GF-D8 (cell line): Measurements from ENCODE around the gene PLEKHM3.
"Not testable (repeated sequence)": the region's sequence is repeated elsewhere in the genome, so short reads cannot be mapped to it uniquely, and the experiment has no call there.

ENCODE experiments used
- DNase-seq: peaks from one replicate; lab custom pipeline; 2025; lab: John Stamatoyannopoulos, UW

Gene PLEKHM3

GRCh38 chr2:207920321-207920720, 105.0 kb downstream of the PLEKHM3 start:
- no peak for DNase-seq

DNA sequence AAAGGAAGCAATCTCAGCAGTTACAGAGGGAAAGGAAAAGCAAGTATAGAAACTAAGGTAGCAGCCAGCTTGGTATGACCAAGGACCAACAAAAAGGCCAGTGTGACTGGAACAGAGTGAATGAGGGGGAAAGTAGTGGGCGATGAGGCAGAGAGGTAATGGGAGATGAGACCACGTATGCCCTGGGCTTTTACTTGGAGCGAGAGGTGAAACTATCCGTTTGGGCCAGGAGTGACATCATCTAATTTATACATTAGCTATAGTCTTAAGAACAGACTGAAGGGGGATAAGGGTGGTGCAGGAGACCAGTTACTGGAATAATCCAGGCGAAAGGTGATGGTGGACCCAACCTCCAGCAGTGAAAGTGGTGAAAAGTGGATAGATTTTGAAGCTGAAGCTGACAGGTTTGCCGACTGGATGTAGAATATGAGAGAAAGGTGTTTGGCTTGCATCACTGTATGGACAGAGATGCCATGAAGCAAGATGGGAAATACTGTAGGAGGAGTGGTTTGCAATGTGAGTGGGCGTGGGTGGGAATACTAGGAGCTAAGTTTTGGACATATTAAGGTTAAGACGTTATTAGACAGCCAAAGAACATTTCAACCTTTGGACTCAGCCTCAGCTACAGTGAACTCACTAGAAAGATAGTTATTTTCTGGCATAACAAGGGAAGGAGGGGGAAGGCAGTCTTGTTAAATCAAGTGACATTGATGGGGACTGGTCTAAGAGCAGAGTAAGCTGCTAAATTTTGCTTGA, 106.0 kb downstream of the PLEKHM3 start:
- no peak for DNase-seq

DNA sequence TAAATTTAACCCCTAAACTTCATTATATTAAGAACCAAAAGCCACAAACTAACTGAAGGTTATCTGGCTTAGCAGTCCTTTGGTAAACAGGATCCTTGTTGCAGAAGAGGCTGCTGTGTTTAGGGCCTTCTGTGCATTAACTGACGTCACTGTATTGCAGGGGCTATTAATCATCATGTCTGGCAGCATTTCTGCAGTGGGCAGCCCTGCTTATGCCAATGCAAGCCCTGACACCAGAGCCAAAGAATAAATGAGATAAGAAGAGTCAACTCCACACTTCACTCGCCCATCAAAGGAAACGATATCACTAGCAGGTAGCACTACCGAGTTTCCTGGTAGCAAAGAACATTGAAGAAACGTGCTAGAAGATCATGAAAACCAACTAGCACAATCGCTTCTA, 110.6 kb downstream of the PLEKHM3 start:
- DNase-seq = no peak

DNA sequence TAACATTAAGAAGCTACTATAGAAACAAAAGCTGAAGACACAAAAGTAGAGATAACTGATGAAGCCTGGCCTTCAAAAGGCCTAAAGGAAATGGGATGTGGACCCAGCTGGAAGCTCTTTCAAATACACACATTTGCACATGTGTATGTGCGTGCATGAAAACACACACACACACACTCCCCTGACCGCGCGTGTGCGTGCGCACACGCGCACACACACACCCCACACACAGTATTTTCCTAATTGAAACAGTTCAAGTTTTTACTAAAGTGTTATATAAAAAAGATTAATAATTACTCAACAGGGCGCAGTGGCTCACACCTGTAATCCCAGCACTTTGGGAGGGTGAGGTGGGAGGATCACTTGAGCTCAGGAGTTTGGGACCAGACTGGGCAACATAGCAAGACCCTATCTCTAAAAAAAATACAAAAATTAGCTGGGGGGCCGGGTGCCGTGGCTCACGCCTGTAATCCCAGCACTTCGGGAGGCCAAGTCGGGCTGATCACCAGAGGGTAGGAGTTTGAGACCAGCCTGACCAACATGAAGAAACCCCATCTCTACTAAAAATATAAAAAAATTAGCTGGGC, 111.5 kb downstream of the PLEKHM3 start:
- DNase-seq = no peak

DNA sequence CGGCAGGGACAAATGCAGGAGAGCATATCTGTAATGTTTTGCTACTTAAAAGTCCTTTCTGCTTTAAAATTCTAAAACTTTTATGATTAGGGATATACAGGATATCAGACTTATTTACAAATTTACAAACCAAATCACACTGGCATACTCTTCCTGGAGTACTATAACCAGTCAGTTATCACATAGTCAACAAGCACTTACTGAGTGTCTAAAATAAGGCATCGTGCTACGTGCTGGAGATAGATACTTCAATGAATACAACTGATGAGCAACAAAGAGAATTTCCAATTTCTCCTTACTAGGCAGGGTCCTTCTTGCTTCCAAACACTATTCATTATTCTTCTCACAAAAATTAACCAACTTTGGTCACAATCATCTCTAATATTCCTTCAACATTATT, 113.5 kb downstream of the PLEKHM3 start:
- DNase-seq = no peak

DNA sequence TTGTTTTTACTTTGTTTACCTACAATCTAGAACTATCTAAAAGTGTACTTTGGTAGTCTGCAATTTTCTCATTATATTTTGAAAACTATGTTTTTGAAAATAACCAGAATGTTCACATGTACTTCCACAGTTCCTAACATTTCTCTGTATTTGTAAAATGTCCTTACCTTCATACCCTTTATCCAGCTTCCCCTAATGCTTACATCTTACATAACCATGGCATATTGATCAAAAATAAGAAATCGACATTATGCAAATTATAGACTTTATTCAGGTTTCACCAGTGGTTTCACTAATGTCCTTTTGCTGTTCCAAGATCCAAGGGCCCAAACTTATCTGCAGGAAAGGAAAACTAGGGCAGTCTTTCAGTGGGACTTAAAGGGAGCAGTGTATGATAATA, 114.1 kb downstream of the PLEKHM3 start:
- no peak for DNase-seq

DNA sequence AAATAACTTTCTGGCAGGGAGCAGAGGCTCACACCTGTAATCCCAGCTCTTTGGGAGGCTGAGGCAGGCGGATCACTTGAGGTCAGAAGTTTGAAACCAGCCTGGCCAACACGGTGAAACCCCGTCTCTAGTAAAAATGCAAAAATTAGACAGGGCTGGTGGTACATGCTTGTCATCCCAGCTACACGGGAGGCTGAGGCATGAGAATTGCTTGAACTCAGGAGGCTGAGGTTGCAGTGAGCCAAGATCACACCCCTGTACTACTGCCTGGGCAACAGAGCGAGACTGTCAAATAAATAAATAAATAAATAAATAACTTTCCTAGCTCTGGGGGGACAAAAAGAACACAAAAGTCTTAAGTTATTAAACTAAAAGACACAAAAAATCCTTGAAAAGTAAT, 118.8 kb downstream of the PLEKHM3 start:
- not testable (repeated sequence) for DNase-seq

DNA sequence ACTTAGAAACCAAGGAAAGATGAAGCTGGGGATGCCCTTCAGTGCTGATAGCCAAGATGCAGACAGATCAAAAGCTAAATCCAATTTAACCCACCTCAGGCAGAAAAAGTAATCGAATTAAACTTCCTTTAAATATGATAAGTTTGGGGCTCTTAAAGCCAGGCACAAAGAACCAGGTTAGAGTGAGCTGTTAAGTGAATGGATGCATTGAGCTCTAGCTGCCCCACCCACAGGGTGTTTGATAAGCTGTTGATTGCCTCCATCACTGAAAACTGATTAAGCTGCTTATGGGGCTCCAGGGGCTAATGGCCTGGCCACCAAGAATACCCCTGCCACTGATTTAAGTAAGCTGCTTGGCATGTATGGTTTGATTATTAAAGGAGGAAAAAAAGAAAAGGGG, 119.8 kb downstream of the PLEKHM3 start:
- DNase-seq = no peak

DNA sequence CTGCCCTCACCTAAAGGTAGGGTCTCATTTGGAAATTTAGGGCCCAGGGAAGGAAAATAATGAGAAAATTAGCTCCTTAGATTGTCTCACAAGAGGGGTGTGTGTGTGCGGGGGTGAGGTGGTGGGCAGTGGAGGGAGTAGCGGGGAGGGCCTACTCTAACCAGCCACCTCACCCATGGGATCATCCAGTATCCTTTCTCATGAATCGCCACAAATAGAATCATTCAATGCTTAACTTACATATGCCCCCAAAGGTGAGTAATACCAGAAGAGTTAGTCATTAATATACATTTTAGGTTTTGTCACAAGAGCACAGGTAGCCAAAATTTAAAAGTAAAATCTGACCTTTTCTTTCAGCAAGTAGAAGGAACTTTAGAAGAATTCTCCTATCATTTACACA, 122.1 kb downstream of the PLEKHM3 start:
- DNase-seq = no peak

DNA sequence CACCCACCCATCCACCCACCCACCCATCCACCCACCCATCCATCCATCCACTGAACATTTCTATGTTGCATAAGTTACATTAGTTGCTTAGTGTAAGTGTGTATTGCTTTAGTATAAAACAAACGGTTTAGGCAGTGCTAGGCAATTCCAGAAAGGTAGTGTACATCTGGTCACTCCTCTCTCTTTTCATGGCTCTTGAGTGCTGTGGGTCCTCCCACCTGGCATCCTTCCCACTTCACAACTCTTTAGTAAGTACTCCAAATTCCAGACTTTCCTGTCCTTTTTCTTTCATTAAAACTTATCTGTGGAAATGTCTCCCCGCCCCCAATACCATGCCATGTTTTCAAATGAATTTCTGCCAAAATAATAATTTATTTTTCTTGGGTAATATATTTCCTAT, 122.5 kb downstream of the PLEKHM3 start:
- DNase-seq = no peak

- DNase-seq = no peak
Observed at GRCh38 chr2:207901829-207902228, 123.5 kb downstream of the PLEKHM3 start.

DNA sequence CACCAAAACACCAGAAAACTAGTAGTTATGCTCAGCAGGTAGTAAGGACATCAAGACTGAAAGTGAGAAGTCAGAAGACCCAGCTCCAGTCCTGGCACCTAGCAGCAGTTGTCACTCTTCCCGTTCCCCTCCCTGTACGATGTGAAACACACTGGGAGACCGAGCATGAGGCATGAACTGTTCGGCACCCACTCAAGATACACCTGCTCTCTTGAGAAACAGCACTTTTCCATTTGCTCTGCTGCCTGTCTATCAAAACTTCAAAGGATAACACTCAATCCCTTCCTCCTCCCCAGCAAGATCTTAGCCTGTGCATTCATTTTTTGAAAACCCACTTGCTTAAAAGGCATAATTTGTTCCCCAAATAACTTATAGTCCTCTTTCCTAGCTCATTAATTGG, 123.9 kb downstream of the PLEKHM3 start:
- DNase-seq = no peak

DNA sequence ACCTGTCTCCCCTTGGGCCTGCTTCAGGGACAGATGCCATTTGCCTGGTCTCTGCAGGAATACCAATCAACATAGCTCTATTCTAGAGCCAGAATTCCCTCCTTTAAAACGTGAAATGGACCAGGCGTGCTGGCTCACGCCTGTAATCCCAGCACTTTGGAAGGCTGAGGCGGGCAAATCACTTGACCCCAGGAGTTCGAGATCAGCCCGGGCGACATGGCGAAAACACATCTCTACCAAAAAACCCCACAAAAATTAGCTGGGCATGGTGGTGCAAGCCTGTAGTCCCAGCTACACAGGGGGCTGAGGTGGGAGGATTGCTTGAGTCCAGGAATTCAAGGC, 127.0 kb downstream of the PLEKHM3 start:
- no peak for DNase-seq

DNA sequence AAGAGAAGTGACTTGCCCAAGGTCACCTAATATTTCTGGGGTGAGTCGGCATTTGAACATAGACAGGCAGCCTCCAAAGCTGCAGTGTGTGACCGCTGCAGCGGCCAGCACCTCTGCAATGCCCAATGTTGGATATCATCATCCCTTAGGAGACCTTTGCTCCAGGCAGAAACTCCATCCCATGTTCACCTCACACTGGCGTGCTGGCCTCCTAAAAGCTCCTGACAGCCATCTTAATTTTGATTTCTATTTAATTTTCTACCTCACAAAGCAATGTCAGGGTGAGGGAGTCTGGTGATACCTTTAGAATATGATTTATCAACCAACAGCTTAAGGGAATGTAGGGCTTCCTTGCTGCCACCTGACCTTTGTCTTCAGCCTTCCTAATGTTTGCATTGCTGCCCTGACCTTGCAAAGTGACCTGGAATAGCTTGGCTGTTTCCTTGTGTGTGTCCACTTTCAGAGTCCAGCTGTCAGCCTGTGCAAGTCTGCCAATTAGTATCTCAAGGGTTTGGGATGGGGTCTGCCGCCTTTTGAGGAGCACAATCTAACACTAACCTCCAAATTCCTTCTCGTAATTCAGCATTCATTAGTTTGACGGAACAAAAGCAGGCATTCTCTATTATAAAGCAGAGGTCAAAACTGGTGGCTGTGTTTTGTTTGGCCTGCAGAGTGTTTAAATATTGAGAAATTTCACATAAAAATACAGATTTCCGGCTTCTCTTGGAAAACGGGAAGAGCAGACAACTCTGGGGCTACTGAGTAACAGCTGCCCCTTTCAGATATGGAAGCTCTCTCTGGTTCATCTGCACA, 127.6 kb downstream of the PLEKHM3 start:
- no peak for DNase-seq

DNA sequence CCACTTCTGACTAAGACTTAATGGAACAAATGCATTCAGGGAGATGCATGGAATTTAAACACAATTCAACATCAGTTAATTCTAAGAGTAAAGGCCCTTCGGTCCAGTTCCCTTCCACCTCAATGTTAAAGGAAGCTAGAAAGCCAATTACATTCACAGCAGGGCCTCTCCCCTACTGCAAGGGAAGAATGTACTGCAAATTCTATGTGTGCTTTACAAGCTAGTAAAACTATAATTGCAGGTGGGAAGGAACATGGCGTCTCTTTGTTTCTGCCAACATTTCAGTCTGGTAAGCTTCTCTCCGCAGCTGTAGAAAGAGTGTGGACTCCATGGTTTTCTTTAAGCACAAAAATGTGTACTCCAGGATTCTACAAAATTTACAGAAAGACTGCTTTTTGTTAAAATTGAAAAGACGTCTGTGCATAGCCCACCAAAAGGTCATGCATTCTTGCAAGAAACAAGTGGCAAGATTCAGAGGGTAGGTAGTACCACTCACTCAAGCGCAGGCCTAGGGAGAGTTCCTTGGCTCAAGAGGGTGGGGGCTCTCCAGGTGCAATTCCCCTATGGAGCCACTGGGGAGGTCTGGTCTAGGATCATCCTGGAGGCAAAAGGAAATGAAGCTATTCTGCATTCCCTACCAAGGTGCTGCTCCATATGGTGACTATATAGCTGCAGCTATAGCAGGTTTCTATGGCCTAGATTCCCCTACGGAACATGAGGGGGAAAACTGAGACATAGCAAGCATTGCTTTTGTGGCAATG, 128.6 kb downstream of the PLEKHM3 start:
- no peak for DNase-seq

GRCh38 chr2:207895274-207895860, 130.0 kb downstream of the PLEKHM3 start:
- DNase-seq = no peak

DNA sequence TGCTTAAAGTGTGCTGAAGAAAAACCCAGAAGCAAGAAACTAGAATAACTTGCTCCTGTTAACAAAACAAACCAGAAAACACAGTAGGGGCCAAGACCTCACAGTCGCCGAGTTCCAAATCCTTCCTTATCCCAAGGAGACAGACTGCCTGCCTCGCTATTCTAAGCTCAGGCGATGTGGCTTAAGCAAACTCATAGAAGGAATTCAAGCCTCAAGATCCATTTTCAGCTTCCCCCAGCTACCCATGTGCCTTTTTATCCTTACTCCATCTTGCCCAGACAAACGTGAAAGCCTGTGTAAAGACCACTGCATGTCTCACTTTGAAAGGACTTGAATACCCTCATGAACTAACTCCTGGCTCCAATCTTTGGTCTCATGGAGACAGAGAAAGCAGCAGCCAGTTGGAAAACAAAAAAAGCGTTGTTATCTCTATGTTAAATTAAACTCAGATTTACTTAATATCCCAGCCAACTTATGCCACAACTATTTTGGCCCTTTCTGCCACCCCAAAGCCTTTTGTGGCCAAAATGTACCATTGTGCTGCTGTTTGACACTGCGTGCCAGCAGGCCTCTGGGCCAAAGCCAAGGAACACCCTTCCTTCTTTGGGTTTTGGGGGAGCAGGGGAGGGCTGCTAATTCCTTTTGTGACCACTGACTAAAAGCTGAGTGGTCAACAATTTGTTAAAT, 132.5 kb downstream of the PLEKHM3 start:
- DNase-seq = no peak

DNA sequence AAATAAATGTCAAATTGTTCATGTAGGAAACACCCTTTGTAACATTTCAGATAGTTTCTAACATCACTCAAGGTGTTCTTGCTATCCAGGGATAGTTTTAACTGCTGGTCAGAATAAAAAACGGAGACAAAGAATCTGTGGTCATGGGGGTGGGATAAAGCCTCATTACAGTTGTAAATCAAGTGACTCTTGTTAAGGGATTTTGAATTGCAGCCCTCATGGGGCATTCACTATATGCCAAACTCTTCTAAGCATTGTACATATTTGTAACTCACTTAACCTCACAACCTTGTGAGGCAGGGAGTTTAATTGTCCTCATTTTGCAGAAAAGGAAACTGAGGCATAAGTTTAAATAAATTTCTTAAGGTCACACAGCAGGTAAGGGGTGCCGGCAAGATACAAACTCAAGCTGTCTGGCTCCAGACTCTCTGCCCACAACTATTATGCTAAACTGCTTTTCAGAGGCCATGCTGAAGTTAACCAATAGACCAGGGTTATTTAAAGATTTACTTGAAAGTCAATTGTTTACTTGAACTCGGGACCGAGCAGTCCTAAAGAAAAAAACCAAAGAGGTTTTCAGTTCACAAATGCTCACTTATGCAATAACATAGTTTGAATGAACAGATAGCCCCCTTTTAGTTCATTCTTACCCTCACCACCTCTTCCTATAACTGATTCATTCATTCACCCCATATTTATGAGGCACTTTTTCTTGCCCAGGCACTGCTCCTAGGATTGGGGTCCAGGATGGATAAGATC, 134.1 kb downstream of the PLEKHM3 start:
- no peak for DNase-seq

DNA sequence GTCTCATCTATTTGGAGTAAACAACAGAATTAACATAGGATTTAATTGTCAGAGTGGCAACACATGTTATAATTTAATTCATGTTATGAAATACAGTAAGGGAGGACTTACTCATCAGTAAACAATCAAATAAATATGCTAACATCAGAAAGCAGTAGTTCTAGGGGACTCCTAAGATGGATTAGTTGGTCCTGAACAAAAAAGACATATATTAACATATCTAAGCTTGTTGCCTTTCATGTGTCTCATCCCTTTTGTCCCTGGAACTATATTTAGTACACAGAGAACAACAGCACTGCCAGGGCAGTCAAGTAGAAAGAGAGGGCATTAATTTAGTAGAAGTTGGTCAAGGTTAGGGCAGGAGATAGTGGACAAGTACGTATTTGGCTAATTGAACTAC, 137.8 kb downstream of the PLEKHM3 start:
- DNase-seq = no peak

DNA sequence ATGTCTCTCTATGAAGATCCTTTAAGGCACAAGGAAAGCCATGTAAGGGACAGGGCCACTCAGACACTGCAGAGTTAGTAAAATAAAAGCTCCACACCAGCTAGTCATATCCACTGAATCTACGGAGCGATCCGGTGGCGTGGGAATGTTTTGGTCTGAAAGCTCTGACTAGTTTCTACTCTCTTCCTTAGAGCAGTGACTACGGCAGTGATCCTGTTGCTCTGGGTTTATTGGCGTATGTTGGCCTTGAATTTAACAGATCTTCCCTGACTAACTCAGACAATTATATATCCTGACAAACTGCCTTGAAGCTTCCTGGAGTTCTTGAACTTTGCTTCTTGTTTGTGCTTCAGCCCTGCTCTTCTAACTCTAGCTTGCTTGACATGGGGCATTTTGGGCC, 140.3 kb downstream of the PLEKHM3 start:
- no peak for DNase-seq

DNA sequence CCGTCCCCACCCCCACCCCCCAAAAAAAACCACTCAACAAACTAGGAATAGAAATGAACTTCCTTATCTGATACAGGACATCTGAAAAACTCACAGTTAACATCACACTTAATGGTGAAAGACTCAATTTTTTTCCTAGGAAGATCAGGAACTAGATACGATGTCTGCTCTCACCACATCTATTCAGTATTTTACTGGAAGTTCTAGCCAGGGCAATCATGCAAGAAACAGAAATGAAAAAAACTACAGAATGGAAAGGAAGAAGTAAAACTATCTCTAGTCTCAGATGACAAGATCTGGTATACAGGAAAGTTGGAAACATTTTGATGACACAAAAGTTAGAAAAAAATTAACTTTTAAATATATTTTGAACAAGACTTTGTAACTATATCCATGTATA, 141.2 kb downstream of the PLEKHM3 start:
- DNase-seq = no peak
